ENCODE data around the gene LRP1B.

The LRP1B gene

GRCh38 chr2:141151611-141152286, 979.1 kb downstream of the LRP1B start:
- Histone ChIP-seq H3K4me1 (ENCODE audit: control insufficient read depth, low read length) (no peaks in the 10 kb centered on the region), H3K4me3 (ENCODE audit: low read length) (no peak overlapping the region), H3K9me3 (ENCODE audit: control insufficient read depth, insufficient read depth, low read length) (no peaks in the 10 kb centered on the region), H3K4me2 (ENCODE audit: low read length) (no peak overlapping the region), H3K79me2 (ENCODE audit: control insufficient read depth, low read length) (no peaks in the 10 kb centered on the region), H3K9me2 (replicated peaks; ENCODE audit: control insufficient read depth, low read length) (no peaks in the 10 kb centered on the region), H4K20me1 (ENCODE audit: control insufficient read depth, insufficient read depth, low read depth, low read length) (no peaks in the 10 kb centered on the region), H3F3A (ENCODE audit: control insufficient read depth, insufficient read depth) (no peaks in the 10 kb centered on the region), H3K27ac (ENCODE audit: low read depth, low read length) (no peak overlapping the region), H3K36me3 (ENCODE audit: control insufficient read depth, low read length) (no peaks in the 10 kb centered on the region), H3K27me3 (ENCODE audit: control insufficient read depth, low read length) (no peaks in the 10 kb centered on the region)
- no peak for TF ChIP-seq EZH2phosphoT487 (IDR thresholded peaks at IDR 0.05; ENCODE audit: borderline replicate concordance, low read length)
- TF ChIP-seq CTCF (IDR thresholded peaks at IDR 0.05; ENCODE audit: low read depth, low read length, poor library complexity, severe bottlenecking), result no peak

GRCh38 chr2:141142025-141142424, 988.8 kb downstream of the LRP1B start:
- Histone ChIP-seq H3K36me3 (ENCODE audit: control insufficient read depth, low read length) (no peaks in the 10 kb centered on the region), H3K4me3 (ENCODE audit: low read length) (no peak overlapping the region), H3K27me3 (ENCODE audit: control insufficient read depth, low read length) (no peaks in the 10 kb centered on the region), H3K27ac (ENCODE audit: low read depth, low read length) (no peak overlapping the region), H3F3A (ENCODE audit: control insufficient read depth, insufficient read depth) (no peaks in the 10 kb centered on the region), H4K20me1 (ENCODE audit: control insufficient read depth, insufficient read depth, low read depth, low read length) (no peaks in the 10 kb centered on the region), H3K9me2 (replicated peaks; ENCODE audit: control insufficient read depth, low read length) (no peaks in the 10 kb centered on the region), H3K4me1 (ENCODE audit: control insufficient read depth, low read length) (no peaks in the 10 kb centered on the region), H3K79me2 (ENCODE audit: control insufficient read depth, low read length) (no peaks in the 10 kb centered on the region), H3K4me2 (ENCODE audit: low read length) (no peak overlapping the region), H3K9me3 (ENCODE audit: control insufficient read depth, insufficient read depth, low read length) (no peaks in the 10 kb centered on the region)
- TF ChIP-seq CTCF (IDR thresholded peaks at IDR 0.05; ENCODE audit: low read depth, low read length, poor library complexity, severe bottlenecking) (no peak), EZH2phosphoT487 (IDR thresholded peaks at IDR 0.05; ENCODE audit: borderline replicate concordance, low read length) (no peak)

- Histone ChIP-seq H3K4me3 (ENCODE audit: low read length) (no peak overlapping the region), H3K9me3 (ENCODE audit: control insufficient read depth, insufficient read depth, low read length) (no peaks in the 10 kb centered on the region), H3K36me3 (ENCODE audit: control insufficient read depth, low read length) (no peaks in the 10 kb centered on the region), H3K4me1 (ENCODE audit: control insufficient read depth, low read length) (no peaks in the 10 kb centered on the region), H3F3A (ENCODE audit: control insufficient read depth, insufficient read depth) (no peaks in the 10 kb centered on the region), H4K20me1 (ENCODE audit: control insufficient read depth, insufficient read depth, low read depth, low read length) (no peaks in the 10 kb centered on the region), H3K4me2 (ENCODE audit: low read length) (no peak overlapping the region), H3K27me3 (ENCODE audit: control insufficient read depth, low read length) (no peaks in the 10 kb centered on the region), H3K27ac (ENCODE audit: low read depth, low read length) (no peak overlapping the region), H3K79me2 (ENCODE audit: control insufficient read depth, low read length) (no peaks in the 10 kb centered on the region), H3K9me2 (replicated peaks; ENCODE audit: control insufficient read depth, low read length) (no peaks in the 10 kb centered on the region)
- TF ChIP-seq EZH2phosphoT487 (IDR thresholded peaks at IDR 0.05; ENCODE audit: borderline replicate concordance, low read length), result no peak
- TF ChIP-seq CTCF (IDR thresholded peaks at IDR 0.05; ENCODE audit: low read depth, low read length, poor library complexity, severe bottlenecking), result no peak
Measured at GRCh38 chr2:141137122-141137693, 993.6 kb downstream of the LRP1B start.
